ENCODE measurements around the gene ATP8A2. TPM values are rescaled to one million over a fixed set of nuclear protein-coding genes. Genes with fewer than 3 reads are reported as not detected.

Gene ATP8A2
- polyA plus RNA-seq, 3 donors, result 4.8 to 6.4 (median 5.8) TPM

- no peak for DNase-seq (ENCODE audit: extremely low read depth in 1 of 11, low read depth in 9 of 11, low spot score in 4 of 11)
Observed at GRCh38 chr13:25846222-25846984, 474.6 kb downstream of the ATP8A2 start.

GRCh38 chr13:25847145-25847544 lies 475.4 kb downstream of the ATP8A2 start:
- no peak for DNase-seq (ENCODE audit: extremely low read depth in 1 of 11, low read depth in 9 of 11, low spot score in 4 of 11)

GRCh38 chr13:25847635-25848626 lies 476.2 kb downstream of the ATP8A2 start:
- no peak for DNase-seq (ENCODE audit: extremely low read depth in 1 of 11, low read depth in 9 of 11, low spot score in 4 of 11)

GRCh38 chr13:25848812-25849745 lies 477.3 kb downstream of the ATP8A2 start:
- no peak for DNase-seq (ENCODE audit: extremely low read depth in 1 of 11, low read depth in 9 of 11, low spot score in 4 of 11)

- DNase-seq (ENCODE audit: extremely low read depth in 1 of 11, low read depth in 9 of 11, low spot score in 4 of 11), result no peak
Observed at GRCh38 chr13:25857830-25858229, 486.1 kb downstream of the ATP8A2 start.

- DNase-seq (ENCODE audit: extremely low read depth in 1 of 11, low read depth in 9 of 11, low spot score in 4 of 11), result no peak
Observed at GRCh38 chr13:25859528-25859927, 487.8 kb downstream of the ATP8A2 start.

- DNase-seq (ENCODE audit: extremely low read depth in 1 of 11, low read depth in 9 of 11, low spot score in 4 of 11), result no peak
Observed at GRCh38 chr13:25860265-25860664, 488.5 kb downstream of the ATP8A2 start.

- no peak for DNase-seq (ENCODE audit: extremely low read depth in 1 of 11, low read depth in 9 of 11, low spot score in 4 of 11)
Observed at GRCh38 chr13:25860862-25861261, 489.1 kb downstream of the ATP8A2 start.

- DNase-seq (ENCODE audit: extremely low read depth in 1 of 11, low read depth in 9 of 11, low spot score in 4 of 11), result no peak
Observed at GRCh38 chr13:25862156-25862555, 490.4 kb downstream of the ATP8A2 start.

- no peak for DNase-seq (ENCODE audit: extremely low read depth in 1 of 11, low read depth in 9 of 11, low spot score in 4 of 11)
Observed at GRCh38 chr13:25864116-25864515, 492.3 kb downstream of the ATP8A2 start.

GRCh38 chr13:25864936-25865335 lies 493.2 kb downstream of the ATP8A2 start:
- no peak for DNase-seq (ENCODE audit: extremely low read depth in 1 of 11, low read depth in 9 of 11, low spot score in 4 of 11)

GRCh38 chr13:25865391-25865790 lies 493.6 kb downstream of the ATP8A2 start:
- no peak for DNase-seq (ENCODE audit: extremely low read depth in 1 of 11, low read depth in 9 of 11, low spot score in 4 of 11)

GRCh38 chr13:25867038-25867437 lies 495.3 kb downstream of the ATP8A2 start:
- no peak for DNase-seq (ENCODE audit: extremely low read depth in 1 of 11, low read depth in 9 of 11, low spot score in 4 of 11)

GRCh38 chr13:25868490-25868889 lies 496.7 kb downstream of the ATP8A2 start:
- no peak for DNase-seq (ENCODE audit: extremely low read depth in 1 of 11, low read depth in 9 of 11, low spot score in 4 of 11)

- no peak for DNase-seq (ENCODE audit: extremely low read depth in 1 of 11, low read depth in 9 of 11, low spot score in 4 of 11)
Observed at GRCh38 chr13:25869941-25870340, 498.2 kb downstream of the ATP8A2 start.

- DNase-seq (ENCODE audit: extremely low read depth in 1 of 11, low read depth in 9 of 11, low spot score in 4 of 11), result no peak
Observed at GRCh38 chr13:25871389-25872125, 499.8 kb downstream of the ATP8A2 start.

- no peak for DNase-seq (ENCODE audit: extremely low read depth in 1 of 11, low read depth in 9 of 11, low spot score in 4 of 11)
Observed at GRCh38 chr13:25872481-25873241, 500.9 kb downstream of the ATP8A2 start.

GRCh38 chr13:25873242-25873612 lies 501.5 kb downstream of the ATP8A2 start:
- DNase-seq (ENCODE audit: extremely low read depth in 1 of 11, low read depth in 9 of 11, low spot score in 4 of 11), result no peak

Data from renal cortex interstitium (tissue), 11 donors.